ENCODE measurements around the gene CFAP410. TPM values are rescaled to one million over a fixed set of nuclear protein-coding genes. Genes with fewer than 3 reads are reported as not detected.

CFAP410 gene
- total RNA-seq, 1 experiment from 2014 or later = 8.6 TPM

DNA sequence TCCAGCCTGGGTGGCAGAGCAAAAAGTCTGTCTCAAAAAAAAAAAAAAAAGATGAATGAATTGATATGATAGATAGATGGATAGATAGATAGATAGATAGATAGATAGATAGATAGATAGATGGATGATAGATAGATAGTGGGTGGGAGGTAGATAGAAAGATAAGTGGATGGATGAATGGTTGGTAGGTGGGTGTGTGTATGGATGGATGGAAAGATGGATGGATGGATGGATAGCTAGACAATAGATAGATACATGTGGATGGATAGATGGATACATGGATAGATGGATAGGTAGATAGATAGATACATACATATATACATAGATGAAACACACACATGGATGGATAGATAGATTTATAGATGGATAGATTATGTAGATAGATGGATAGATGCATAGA is 42.7 kb upstream of the CFAP410 start:
- Mint-ChIP-seq H3K9me3 (ENCODE audit: low read depth, unreplicated experiment) (peaks cover 3% of the 10 kb centered on the region), H3K27me3 (ENCODE audit: unreplicated experiment) (peaks cover 41% of the 10 kb centered on the region), H3K4me1 (ENCODE audit: low read depth, unreplicated experiment) (no peaks in the 10 kb centered on the region), H3K27ac (ENCODE audit: unreplicated experiment) (no peak overlapping the region), H3K4me3 (ENCODE audit: low read depth, unreplicated experiment) (no peak overlapping the region), H3K36me3 (ENCODE audit: insufficient read depth, unreplicated experiment) (no peaks in the 10 kb centered on the region)
- intact Hi-C loops (cut with micrococcal nuclease; ENCODE audit: unreplicated experiment) = no loop called here
- no TSS peak for BruUV-seq (replicated peaks)
- CTCF ChIA-PET = no interaction called here
- TF ChIP-seq, protein P1, sequence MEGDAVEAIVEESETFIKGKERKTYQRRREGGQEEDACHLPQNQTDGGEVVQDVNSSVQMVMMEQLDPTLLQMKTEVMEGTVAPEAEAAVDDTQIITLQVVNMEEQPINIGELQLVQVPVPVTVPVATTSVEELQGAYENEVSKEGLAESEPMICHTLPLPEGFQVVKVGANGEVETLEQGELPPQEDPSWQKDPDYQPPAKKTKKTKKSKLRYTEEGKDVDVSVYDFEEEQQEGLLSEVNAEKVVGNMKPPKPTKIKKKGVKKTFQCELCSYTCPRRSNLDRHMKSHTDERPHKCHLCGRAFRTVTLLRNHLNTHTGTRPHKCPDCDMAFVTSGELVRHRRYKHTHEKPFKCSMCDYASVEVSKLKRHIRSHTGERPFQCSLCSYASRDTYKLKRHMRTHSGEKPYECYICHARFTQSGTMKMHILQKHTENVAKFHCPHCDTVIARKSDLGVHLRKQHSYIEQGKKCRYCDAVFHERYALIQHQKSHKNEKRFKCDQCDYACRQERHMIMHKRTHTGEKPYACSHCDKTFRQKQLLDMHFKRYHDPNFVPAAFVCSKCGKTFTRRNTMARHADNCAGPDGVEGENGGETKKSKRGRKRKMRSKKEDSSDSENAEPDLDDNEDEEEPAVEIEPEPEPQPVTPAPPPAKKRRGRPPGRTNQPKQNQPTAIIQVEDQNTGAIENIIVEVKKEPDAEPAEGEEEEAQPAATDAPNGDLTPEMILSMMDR (IDR thresholded peaks at IDR 0.05; ENCODE audit: unreplicated experiment) = no peak
- DNase-seq = no peak

DNA sequence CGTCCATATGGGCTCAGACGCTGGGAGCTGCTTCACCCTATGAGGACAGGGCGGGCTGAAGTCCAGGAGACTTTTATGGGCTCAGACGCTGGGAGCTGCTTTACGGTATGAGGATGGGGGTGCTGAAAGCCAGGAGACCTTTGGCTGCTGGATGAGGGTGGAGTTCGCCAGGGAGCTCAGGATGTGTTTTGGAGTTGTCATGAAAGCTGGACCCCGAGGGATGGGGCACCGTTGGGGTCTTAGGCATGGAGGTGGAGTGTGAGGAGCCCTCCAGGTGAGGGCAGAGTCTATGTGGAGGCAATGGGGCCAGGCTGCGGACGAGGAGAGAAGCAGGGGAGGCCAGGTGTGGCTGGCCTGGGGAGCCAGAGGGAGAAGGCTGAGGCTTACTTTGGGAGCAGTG is 41.7 kb upstream of the CFAP410 start:
- no TSS peak for BruUV-seq (replicated peaks)
- peaks cover 3% of the 10 kb centered on the region for H3K9me3 Mint-ChIP-seq (ENCODE audit: low read depth, unreplicated experiment)
- no peak overlapping the region for H3K4me3 Mint-ChIP-seq (ENCODE audit: low read depth, unreplicated experiment)
- peaks cover 51% of the 10 kb centered on the region for H3K27me3 Mint-ChIP-seq (ENCODE audit: unreplicated experiment)
- H3K4me1 Mint-ChIP-seq (ENCODE audit: low read depth, unreplicated experiment) = no peaks in the 10 kb centered on the region
- DNase-seq = no peak
- CTCF ChIA-PET = no interaction called here
- intact Hi-C loops (cut with micrococcal nuclease; ENCODE audit: unreplicated experiment) = no loop called here
- TF ChIP-seq, protein P1 (IDR thresholded peaks at IDR 0.05; ENCODE audit: unreplicated experiment) = no peak
- H3K36me3 Mint-ChIP-seq (ENCODE audit: insufficient read depth, unreplicated experiment) = no peaks in the 10 kb centered on the region
- H3K27ac Mint-ChIP-seq (ENCODE audit: unreplicated experiment) = no peak overlapping the region

DNA sequence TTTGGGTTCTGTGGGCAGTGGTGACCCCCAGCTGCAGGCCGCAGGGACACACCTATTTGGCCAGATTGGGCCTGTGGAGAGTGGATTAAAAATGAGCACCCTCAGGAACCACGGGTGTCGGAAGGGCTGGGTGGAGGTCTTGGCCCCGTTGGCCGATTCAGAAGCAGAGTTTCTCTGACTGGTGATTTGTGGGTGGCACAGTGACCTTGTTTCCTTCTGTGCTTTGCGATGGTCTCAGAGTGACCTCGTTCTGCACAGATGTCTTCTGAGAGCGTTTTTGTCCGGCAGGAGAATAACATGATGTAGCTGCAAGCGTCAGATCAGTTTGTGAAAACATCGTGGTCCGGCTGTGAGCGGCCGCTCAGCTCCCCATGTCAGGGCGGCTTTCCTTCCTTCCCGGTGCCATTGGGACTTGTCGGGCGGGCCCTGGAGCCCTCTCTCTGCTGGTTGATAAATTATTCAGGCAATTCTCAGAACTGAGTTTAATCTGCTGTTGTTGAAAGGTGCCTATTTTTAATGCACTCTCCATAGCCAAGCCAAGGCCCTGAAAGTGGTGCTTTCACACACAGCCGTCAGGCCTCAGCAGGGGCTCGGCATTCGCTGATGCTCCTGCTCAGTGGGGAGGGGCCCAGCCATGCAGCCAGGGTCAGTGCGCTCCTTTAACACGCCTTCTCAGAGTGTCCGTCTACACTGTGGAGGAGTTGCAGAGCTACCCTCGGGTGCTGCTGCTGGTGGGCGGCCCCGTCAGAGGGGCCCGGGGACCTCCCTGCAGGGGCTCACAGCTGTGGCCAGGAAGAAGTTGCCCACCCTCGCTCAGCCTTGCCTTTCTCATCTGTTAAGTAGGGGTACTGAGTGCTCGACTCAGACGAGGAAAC is 41.0 kb upstream of the CFAP410 start:
- BruUV-seq (replicated peaks) = no TSS peak
- TF ChIP-seq, protein P1 (IDR thresholded peaks at IDR 0.05; ENCODE audit: unreplicated experiment) = no peak
- Mint-ChIP-seq H3K27ac (ENCODE audit: unreplicated experiment) (no peak overlapping the region), H3K9me3 (ENCODE audit: low read depth, unreplicated experiment) (no peaks in the 10 kb centered on the region), H3K4me3 (ENCODE audit: low read depth, unreplicated experiment) (no peak overlapping the region), H3K36me3 (ENCODE audit: insufficient read depth, unreplicated experiment) (peaks cover 4% of the 10 kb centered on the region), H3K4me1 (ENCODE audit: low read depth, unreplicated experiment) (no peaks in the 10 kb centered on the region), H3K27me3 (ENCODE audit: unreplicated experiment) (peaks cover 57% of the 10 kb centered on the region)
- CTCF ChIA-PET = no interaction called here
- intact Hi-C loops (cut with micrococcal nuclease; ENCODE audit: unreplicated experiment) = no loop called here
- no peak for DNase-seq

DNA sequence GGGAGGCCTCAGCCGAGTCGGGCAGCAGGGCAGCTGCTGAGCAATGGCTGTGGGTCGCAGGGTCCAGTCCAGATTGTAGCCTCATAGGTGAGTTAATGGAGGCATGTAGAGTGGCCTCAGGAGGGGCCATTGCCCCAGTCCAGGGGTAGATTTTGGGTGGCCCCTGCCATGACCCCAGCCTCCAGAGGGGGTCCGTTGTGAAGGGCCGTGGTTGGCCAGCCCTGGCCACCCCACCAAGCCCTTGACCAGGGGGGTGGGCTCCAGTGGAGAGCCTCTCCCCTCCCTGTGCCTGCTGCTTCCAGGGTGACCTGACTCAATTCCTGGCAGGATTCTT is 40.3 kb upstream of the CFAP410 start:
- Mint-ChIP-seq H3K4me1 (ENCODE audit: low read depth, unreplicated experiment) (no peaks in the 10 kb centered on the region), H3K9me3 (ENCODE audit: low read depth, unreplicated experiment) (no peaks in the 10 kb centered on the region), H3K4me3 (ENCODE audit: low read depth, unreplicated experiment) (no peak overlapping the region), H3K36me3 (ENCODE audit: insufficient read depth, unreplicated experiment) (peaks cover 4% of the 10 kb centered on the region), H3K27ac (ENCODE audit: unreplicated experiment) (no peak overlapping the region), H3K27me3 (ENCODE audit: unreplicated experiment) (peaks cover 63% of the 10 kb centered on the region)
- CTCF ChIA-PET = no interaction called here
- TF ChIP-seq, protein P1 (IDR thresholded peaks at IDR 0.05; ENCODE audit: unreplicated experiment) = no peak
- DNase-seq = no peak
- BruUV-seq (replicated peaks) = no TSS peak
- intact Hi-C loops (cut with micrococcal nuclease; ENCODE audit: unreplicated experiment) = no loop called here

Measured in Calu3 (cell line).